Activated CD8-positive, alpha-beta memory T cell treated with anti-CD3 and anti-CD28 coated beads for 36 hours (primary cell): Measurements from ENCODE around the gene ZNF367. TPM values are rescaled to one million over a fixed set of nuclear protein-coding genes. Genes with fewer than 3 reads are reported as not detected.
"Not testable (repeated sequence)": the region's sequence is repeated elsewhere in the genome, so short reads cannot be mapped to it uniquely, and the experiment has no call there.

Source experiments
- CTCF ChIA-PET: fragments of 350-600 bp; sonication (Branson Sonifier 250); formaldehyde crosslinking; loops from one replicate; lab custom pipeline; 2021; ENCODE audit warnings: antibody characterized with exemption; lab: Charles Lee
- POLR2A ChIA-PET: fragments of 350-600 bp; sonication (Branson Sonifier 250); formaldehyde crosslinking; loops from one replicate; lab custom pipeline; 2021; ENCODE audit warnings: antibody characterized with exemption; lab: Charles Lee
- total RNA-seq, 2 experiments: library from RNA; stranded (reverse); gene quantifications; one replicate each; pipeline ENCODE4 v1.2.3, GENCODE V29; 2021

Gene ZNF367
- total RNA-seq, 2 experiments from 2014 or later: 46.0 to 47.8 TPM

GRCh38 chr9:96382175-96382574, 36.0 kb downstream of the ZNF367 start:
- ChIA-PET CTCF (interaction anchor here (0.8 kb wide), 1 partner anchor 34 kb away, joined by 4 read pairs; no protein-coding TSS in a partner anchor), POLR2A (no interaction called here)

- POLR2A ChIA-PET: no interaction called here
- CTCF ChIA-PET: no interaction called here
These were observed 36.5 kb downstream of the ZNF367 start for GRCh38 chr9:96381696-96382095.

- ChIA-PET CTCF (no interaction called here), POLR2A (no interaction called here)
These were observed 37.0 kb downstream of the ZNF367 start for GRCh38 chr9:96381125-96381524.

GRCh38 chr9:96379461-96379860, 38.7 kb downstream of the ZNF367 start:
- ChIA-PET POLR2A (no interaction called here), CTCF (interaction anchor here (1.1 kb wide), 1 partner anchor 46 kb away, joined by 3 read pairs; no protein-coding TSS in a partner anchor)

- POLR2A ChIA-PET: no interaction called here
- CTCF ChIA-PET: no interaction called here
These were observed 40.0 kb downstream of the ZNF367 start for GRCh38 chr9:96378187-96378586.

- CTCF ChIA-PET: no interaction called here
- POLR2A ChIA-PET: no interaction called here
These were observed 41.0 kb downstream of the ZNF367 start for GRCh38 chr9:96376891-96377874.

GRCh38 chr9:96375507-96375906, 42.7 kb downstream of the ZNF367 start:
- CTCF ChIA-PET, POLR2A ChIA-PET: not testable (repeated sequence)

- POLR2A ChIA-PET: no interaction called here
- CTCF ChIA-PET: no interaction called here
These were observed 50.2 kb downstream of the ZNF367 start for GRCh38 chr9:96367943-96368342.

- ChIA-PET POLR2A (no interaction called here), CTCF (no interaction called here)
These were observed 54.8 kb downstream of the ZNF367 start for GRCh38 chr9:96363175-96363967.

- POLR2A ChIA-PET, CTCF ChIA-PET: not testable (repeated sequence)
These were observed 56.1 kb downstream of the ZNF367 start for GRCh38 chr9:96362119-96362518.

GRCh38 chr9:96361668-96362067, 56.5 kb downstream of the ZNF367 start:
- POLR2A ChIA-PET: no interaction called here
- CTCF ChIA-PET: no interaction called here

GRCh38 chr9:96360976-96361375, 57.2 kb downstream of the ZNF367 start:
- POLR2A ChIA-PET: no interaction called here
- CTCF ChIA-PET: no interaction called here

- POLR2A ChIA-PET, CTCF ChIA-PET: not testable (repeated sequence)
These were observed 57.6 kb downstream of the ZNF367 start for GRCh38 chr9:96360523-96360922.

GRCh38 chr9:96350866-96351265, 67.3 kb downstream of the ZNF367 start:
- POLR2A ChIA-PET: no interaction called here
- CTCF ChIA-PET: no interaction called here

GRCh38 chr9:96348261-96348660, 69.9 kb downstream of the ZNF367 start:
- CTCF ChIA-PET: no interaction called here
- POLR2A ChIA-PET: no interaction called here

GRCh38 chr9:96345551-96345950, 72.6 kb downstream of the ZNF367 start:
- CTCF ChIA-PET: no interaction called here
- POLR2A ChIA-PET: no interaction called here

GRCh38 chr9:96344458-96345180, 73.6 kb downstream of the ZNF367 start:
- ChIA-PET CTCF (interaction anchor here (0.6 kb wide), 2 partner anchors 79 to 202 kb away, joined by 3 read pairs; no protein-coding TSS in a partner anchor), POLR2A (interaction anchor here (0.5 to 0.6 kb wide), 2 partner anchors 39 to 127 kb away, joined by 3 to 5 read pairs; no protein-coding TSS in a partner anchor)

GRCh38 chr9:96343515-96344360, 74.4 kb downstream of the ZNF367 start:
- POLR2A ChIA-PET: interaction anchor here (0.5 kb wide), 1 partner anchor 128 kb away, joined by 3 read pairs; no protein-coding TSS in a partner anchor
- CTCF ChIA-PET: interaction anchor here (1.4 kb wide), 1 partner anchor 16 kb away, joined by 4 read pairs; no protein-coding TSS in a partner anchor
